H1 (cell line): Measurements from ENCODE around the gene EYA2. TPM values are rescaled to one million over a fixed set of nuclear protein-coding genes. Genes with fewer than 3 reads are reported as not detected.

Source experiments
- JUND ChIP-seq: IDR thresholded peaks from 2 replicates; pipeline ENCODE4 v1.6.1; 2011; ENCODE audit warnings: mild to moderate bottlenecking, improper control_type of control experiment, low read length
- polyA plus RNA-seq, 7 experiments: library from polyadenylated mRNA; depleted of rRNA in 3 of 7; stranded (reverse) in 5 of 7; unstranded in 2 of 7; fragments of >200 nt in 5 of 7; fragments of 200-250 nt in 2 of 7; gene quantifications; 1 replicate in 5 of 7; 2 replicates in 1 of 7; 4 replicates in 1 of 7; pipeline versions ENCODE4 v1.2.1 to v1.2.3, GENCODE V29; 2011 to 2013; ENCODE audit warnings: missing spikeins in 2 of 7, mixed read lengths in 2 of 7
- total RNA-seq: library from RNA; stranded (reverse); fragmentation: NEBNext Ultra II Directional; extraction: Animal tissue kit (Norgen Biotek cat#: 25700); gene quantifications from 2 replicates; pipeline ENCODE4 v1.2.1, GENCODE V29; 2021
- TF ChIP-seq, protein P1 (sequence below): fragments of 300-600 bp; sonication (generic); IDR thresholded peaks from 2 replicates; pipeline ENCODE4 v1.7.1; 2012; ENCODE audit warnings: low read length, moderate library complexity, mild to moderate bottlenecking, inconsistent platforms; ENCODE audit not compliant: insufficient replicate concordance

EYA2 gene
- total and polyA plus RNA-seq, 2 of the 8 experiments (the other 6 are each of a cell fraction or from before 2014, with no cell fraction given), result 1.6 to 1.7 TPM

DNA sequence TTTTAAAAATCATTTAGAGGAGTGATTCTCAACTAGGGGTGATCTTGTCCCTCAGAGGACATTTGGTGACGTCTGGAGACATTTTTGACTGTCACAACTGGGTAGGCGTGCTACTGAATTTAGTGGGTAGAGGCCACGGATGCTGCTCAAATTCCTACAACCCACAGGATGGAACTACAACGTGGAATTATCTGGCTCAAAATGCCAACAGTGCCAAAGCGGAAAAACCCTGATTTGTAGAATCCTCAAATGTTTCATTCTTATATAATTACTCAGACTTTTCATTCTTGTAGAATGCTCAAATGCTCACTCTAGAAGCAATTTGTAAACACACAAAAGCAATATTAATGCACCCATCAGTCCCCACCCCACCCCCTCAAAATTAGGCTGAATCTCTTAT is 232.1 kb downstream of the EYA2 start (continued):
- TF ChIP-seq, protein P1, sequence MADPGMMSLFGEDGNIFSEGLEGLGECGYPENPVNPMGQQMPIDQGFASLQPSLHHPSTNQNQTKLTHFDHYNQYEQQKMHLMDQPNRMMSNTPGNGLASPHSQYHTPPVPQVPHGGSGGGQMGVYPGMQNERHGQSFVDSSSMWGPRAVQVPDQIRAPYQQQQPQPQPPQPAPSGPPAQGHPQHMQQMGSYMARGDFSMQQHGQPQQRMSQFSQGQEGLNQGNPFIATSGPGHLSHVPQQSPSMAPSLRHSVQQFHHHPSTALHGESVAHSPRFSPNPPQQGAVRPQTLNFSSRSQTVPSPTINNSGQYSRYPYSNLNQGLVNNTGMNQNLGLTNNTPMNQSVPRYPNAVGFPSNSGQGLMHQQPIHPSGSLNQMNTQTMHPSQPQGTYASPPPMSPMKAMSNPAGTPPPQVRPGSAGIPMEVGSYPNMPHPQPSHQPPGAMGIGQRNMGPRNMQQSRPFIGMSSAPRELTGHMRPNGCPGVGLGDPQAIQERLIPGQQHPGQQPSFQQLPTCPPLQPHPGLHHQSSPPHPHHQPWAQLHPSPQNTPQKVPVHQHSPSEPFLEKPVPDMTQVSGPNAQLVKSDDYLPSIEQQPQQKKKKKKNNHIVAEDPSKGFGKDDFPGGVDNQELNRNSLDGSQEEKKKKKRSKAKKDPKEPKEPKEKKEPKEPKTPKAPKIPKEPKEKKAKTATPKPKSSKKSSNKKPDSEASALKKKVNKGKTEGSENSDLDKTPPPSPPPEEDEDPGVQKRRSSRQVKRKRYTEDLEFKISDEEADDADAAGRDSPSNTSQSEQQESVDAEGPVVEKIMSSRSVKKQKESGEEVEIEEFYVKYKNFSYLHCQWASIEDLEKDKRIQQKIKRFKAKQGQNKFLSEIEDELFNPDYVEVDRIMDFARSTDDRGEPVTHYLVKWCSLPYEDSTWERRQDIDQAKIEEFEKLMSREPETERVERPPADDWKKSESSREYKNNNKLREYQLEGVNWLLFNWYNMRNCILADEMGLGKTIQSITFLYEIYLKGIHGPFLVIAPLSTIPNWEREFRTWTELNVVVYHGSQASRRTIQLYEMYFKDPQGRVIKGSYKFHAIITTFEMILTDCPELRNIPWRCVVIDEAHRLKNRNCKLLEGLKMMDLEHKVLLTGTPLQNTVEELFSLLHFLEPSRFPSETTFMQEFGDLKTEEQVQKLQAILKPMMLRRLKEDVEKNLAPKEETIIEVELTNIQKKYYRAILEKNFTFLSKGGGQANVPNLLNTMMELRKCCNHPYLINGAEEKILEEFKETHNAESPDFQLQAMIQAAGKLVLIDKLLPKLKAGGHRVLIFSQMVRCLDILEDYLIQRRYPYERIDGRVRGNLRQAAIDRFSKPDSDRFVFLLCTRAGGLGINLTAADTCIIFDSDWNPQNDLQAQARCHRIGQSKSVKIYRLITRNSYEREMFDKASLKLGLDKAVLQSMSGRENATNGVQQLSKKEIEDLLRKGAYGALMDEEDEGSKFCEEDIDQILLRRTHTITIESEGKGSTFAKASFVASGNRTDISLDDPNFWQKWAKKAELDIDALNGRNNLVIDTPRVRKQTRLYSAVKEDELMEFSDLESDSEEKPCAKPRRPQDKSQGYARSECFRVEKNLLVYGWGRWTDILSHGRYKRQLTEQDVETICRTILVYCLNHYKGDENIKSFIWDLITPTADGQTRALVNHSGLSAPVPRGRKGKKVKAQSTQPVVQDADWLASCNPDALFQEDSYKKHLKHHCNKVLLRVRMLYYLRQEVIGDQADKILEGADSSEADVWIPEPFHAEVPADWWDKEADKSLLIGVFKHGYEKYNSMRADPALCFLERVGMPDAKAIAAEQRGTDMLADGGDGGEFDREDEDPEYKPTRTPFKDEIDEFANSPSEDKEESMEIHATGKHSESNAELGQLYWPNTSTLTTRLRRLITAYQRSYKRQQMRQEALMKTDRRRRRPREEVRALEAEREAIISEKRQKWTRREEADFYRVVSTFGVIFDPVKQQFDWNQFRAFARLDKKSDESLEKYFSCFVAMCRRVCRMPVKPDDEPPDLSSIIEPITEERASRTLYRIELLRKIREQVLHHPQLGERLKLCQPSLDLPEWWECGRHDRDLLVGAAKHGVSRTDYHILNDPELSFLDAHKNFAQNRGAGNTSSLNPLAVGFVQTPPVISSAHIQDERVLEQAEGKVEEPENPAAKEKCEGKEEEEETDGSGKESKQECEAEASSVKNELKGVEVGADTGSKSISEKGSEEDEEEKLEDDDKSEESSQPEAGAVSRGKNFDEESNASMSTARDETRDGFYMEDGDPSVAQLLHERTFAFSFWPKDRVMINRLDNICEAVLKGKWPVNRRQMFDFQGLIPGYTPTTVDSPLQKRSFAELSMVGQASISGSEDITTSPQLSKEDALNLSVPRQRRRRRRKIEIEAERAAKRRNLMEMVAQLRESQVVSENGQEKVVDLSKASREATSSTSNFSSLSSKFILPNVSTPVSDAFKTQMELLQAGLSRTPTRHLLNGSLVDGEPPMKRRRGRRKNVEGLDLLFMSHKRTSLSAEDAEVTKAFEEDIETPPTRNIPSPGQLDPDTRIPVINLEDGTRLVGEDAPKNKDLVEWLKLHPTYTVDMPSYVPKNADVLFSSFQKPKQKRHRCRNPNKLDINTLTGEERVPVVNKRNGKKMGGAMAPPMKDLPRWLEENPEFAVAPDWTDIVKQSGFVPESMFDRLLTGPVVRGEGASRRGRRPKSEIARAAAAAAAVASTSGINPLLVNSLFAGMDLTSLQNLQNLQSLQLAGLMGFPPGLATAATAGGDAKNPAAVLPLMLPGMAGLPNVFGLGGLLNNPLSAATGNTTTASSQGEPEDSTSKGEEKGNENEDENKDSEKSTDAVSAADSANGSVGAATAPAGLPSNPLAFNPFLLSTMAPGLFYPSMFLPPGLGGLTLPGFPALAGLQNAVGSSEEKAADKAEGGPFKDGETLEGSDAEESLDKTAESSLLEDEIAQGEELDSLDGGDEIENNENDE, result no peak
- no peak for TF ChIP-seq JUND
